Heart left ventricle (tissue), 16 donors: Measurements from ENCODE around the gene AGPAT3. TPM values are rescaled to one million over a fixed set of nuclear protein-coding genes. Genes with fewer than 3 reads are reported as not detected.
A peak's percentile ranks its signal among the peaks of the same experiment; 100 is the strongest.

Source experiments
- ATAC-seq, 4 donors: fragments of 200-7000 bp; cut with Tn5 transposase; one replicate each; pipeline ENCODE4 v1.9.1; 2020 to 2022; ENCODE audit warnings: moderate library complexity in 4 of 4, mild to moderate bottlenecking in 3 of 4, moderate number of reproducible peaks in 1 of 4
- DNase-seq, 5 donors: peaks; one replicate each; pipeline ENCODE4 v3.0.0-alpha.2; 2020
- H3K27ac ChIP-seq, 12 donors: fragments of 200-600 bp; sonication (generic) in 4 of 12; one replicate each; pipeline versions ENCODE4 v1.5.0 to v1.8.0; 2016 to 2022; ENCODE audit warnings: mild to moderate bottlenecking in 2 of 12
- H3K27me3 ChIP-seq, 9 donors: fragments of 200-600 bp; sonication (generic) in 2 of 9; one replicate each; pipeline versions ENCODE4 v1.5.1 to v1.8.0; 2016 to 2022; ENCODE audit warnings: mild to moderate bottlenecking in 3 of 9
- H3K36me3 ChIP-seq, 9 donors: fragments of 200-600 bp; sonication (generic) in 2 of 9; one replicate each; pipeline versions ENCODE4 v1.5.0 to v1.8.0; 2018 to 2022; ENCODE audit warnings: mild to moderate bottlenecking in 2 of 9
- H3K4me1 ChIP-seq, 12 donors: fragments of 200-600 bp; sonication (generic) in 4 of 12; one replicate each; pipeline versions ENCODE4 v1.5.0 to v1.8.0; 2016 to 2022; ENCODE audit warnings: mild to moderate bottlenecking in 3 of 12
- H3K4me3 ChIP-seq, 12 donors: fragments of 200-600 bp; sonication (generic) in 4 of 12; one replicate each; pipeline versions ENCODE4 v1.5.0 to v1.8.0; 2017 to 2022; ENCODE audit warnings: mild to moderate bottlenecking in 9 of 12, moderate library complexity in 4 of 12
- H3K9me3 ChIP-seq, 12 donors: fragments of 200-600 bp; sonication (generic) in 4 of 12; one replicate each; pipeline versions ENCODE4 v1.5.0 to v1.8.0; 2016 to 2022; ENCODE audit warnings: mild to moderate bottlenecking in 1 of 12
- CTCF ChIP-seq, 12 donors: fragments of 200-600 bp; sonication (generic) in 4 of 12; IDR thresholded peaks; one replicate each; pipeline versions ENCODE4 v1.5.0 to v1.8.0; 2018 to 2022; ENCODE audit warnings: antibody characterized with exemption in 12 of 12, mild to moderate bottlenecking in 5 of 12
- POLR2A ChIP-seq, 2 donors: fragments of 450-650 bp; IDR thresholded peaks; one replicate each; pipeline ENCODE4 v1.6.1; 2017; ENCODE audit warnings: antibody characterized with exemption in 2 of 2, mild to moderate bottlenecking in 2 of 2, moderate library complexity in 2 of 2
- WGBS, 4 donors: extraction: QIAGEN DNeasy Blood & Tissue Kit in 2 of 4; methylation state at CpG; one replicate each; pipeline versions ENCODE4 v1.1.5 to v1.1.7; 2013 to 2018; 5-methylcytosine and 5-hydroxymethylcytosine counted together
- intact Hi-C, 10 donors: fragments of 100-400 bp; cut with DNase I; formaldehyde crosslinking; loops; one replicate each; pipeline versions ENCODE4 v1.11.1 to v1.14.2; 2022
- polyA plus RNA-seq, 2 donors: library from polyadenylated mRNA; stranded (reverse); fragments of 200-250 nt; gene quantifications; one replicate each; pipeline ENCODE4 v1.2.3, GENCODE V29; 2013
- total RNA-seq, 9 donors: library from RNA; depleted of rRNA in 2 of 9; stranded (reverse); fragments of >200 nt in 2 of 9; fragmentation: NEBNext Ultra II Directional in 3 of 9; extraction: Animal tissue kit (Norgen Biotek cat#: 25700) in 3 of 9; gene quantifications; one replicate each; pipeline versions ENCODE4 v1.1.0 to v1.2.4, GENCODE V29; 2016 to 2023
- donor health status: ischemic (EF 13 %, LVEDD 7.1; RV severe dilation, severe dysfunction).
- donor health status: healthy with polysubstance abuse.
- donor health status: DM: no; HTN: yes; CAD: no.
- donor health status: DM: no; HTN: no; CAD: no.
- donor health status: ischemic (EF 25% LVEDD 6.9; RV normal size, moderate dysfunction).
- donor health status: ischemic (EF 25% LVEDD 5.7; RV mildly dilated, moderate dysfunction).
- donor health status: healthy.
- donor health status: DM: yes; HTN: yes; CAD: no.
- donor health status: ischemic (EF 35%, LVEDD 5.7; RV mildly dilated, moderate dysfunction).
- donor health status: nonischemic (EF 11% LVEDD 7.7; RV severe dilation, severe dysfunction).
- donor health status: DM: yes; HTN: yes; CAD: no.
- donor health status: PGD.
- donor health status: ischemic (EF 29% LVEDD 5.4; RV normal size, mild dysfunction).
- donor health status: nonischemic (EF 23%, LVEDD 6.1; RV moderate dilation, normal function).

AGPAT3 gene
- total and polyA plus RNA-seq, 11 donors: 26.6 to 86.0 (median 64.5) TPM

- Histone ChIP-seq H3K27ac (peak overlapping the region in 10 of 12 donors; percentile 29 to 95 (median 86)), H3K9me3 (no peaks in the 10 kb centered on the region), H3K4me1 (peaks cover 4 to 52% (median 25%) of the 10 kb centered on the region in 12 donors), H3K27me3 (no peaks in the 10 kb centered on the region), H3K36me3 (peaks cover 0 to 26% (median 0%) of the 10 kb centered on the region in 9 donors), H3K4me3 (no peak overlapping the region)
- ATAC-seq (no peak), DNase-seq (peak in 1 of 5 donors; percentile 14)
- TF ChIP-seq POLR2A (IDR thresholded peaks at IDR 0.05) (no peak), CTCF (IDR thresholded peaks at IDR 0.05) (no peak)
- 76 to 85% (median 80%) methylated on average over 14 to 18 of the region's 18 CpGs for WGBS, 4 donors
- intact Hi-C loops: loop anchor here in 1 of 10 donors (5.0 kb wide), 1 partner anchor 59 kb away; no protein-coding TSS in a partner anchor
Measured at GRCh38 chr21:43930848-43931375, 65.9 kb downstream of the AGPAT3 start.

DNA sequence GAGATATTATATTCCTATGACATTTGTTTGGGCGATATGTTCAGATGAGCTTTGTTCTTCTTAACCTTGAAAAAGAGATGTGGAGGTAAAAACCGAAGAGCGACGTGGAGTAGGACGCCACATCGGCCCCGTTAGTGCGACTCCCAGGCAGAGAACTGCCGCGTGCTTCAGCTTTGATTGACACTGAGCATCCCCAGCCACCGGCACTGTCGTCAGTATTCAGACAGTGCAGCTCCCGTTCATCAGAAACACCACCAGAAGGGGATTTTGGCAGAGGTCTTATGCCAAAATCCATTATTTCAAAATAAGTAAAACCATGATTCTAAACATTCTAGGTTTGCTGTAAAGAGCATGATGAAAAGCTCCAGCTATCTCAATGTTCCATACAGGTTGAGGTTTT lies 66.5 kb downstream of the AGPAT3 start:
- ATAC-seq: no peak

GRCh38 chr21:43932005-43932404 lies 67.0 kb downstream of the AGPAT3 start:
- WGBS, 4 donors: 92 to 95% (median 95%) methylated on average over 17 of the region's 17 CpGs
- peak in 2 of 5 donors; percentile 9 to 13 for DNase-seq

More for the DNA sequence above, 66.5 kb downstream of the AGPAT3 start:
- no peak overlapping the region for H3K4me3 ChIP-seq
- intact Hi-C loops: loop anchor here in 1 of 10 donors (5.0 kb wide), 1 partner anchor 59 kb away; no protein-coding TSS in a partner anchor
- WGBS, 4 donors: 80 to 87% (median 82%) methylated on average over 13 of the region's 13 CpGs
- H3K27me3 ChIP-seq: no peaks in the 10 kb centered on the region
- no peak for DNase-seq
- peaks cover 4 to 54% (median 28%) of the 10 kb centered on the region in 12 donors for H3K4me1 ChIP-seq
- no peaks in the 10 kb centered on the region for H3K9me3 ChIP-seq
- TF ChIP-seq CTCF (IDR thresholded peaks at IDR 0.05) (no peak), POLR2A (IDR thresholded peaks at IDR 0.05) (no peak)
- peaks cover 0 to 23% (median 0%) of the 10 kb centered on the region in 9 donors for H3K36me3 ChIP-seq
- peak overlapping the region in 2 of 12 donors; percentile 88 to 93 for H3K27ac ChIP-seq

More at GRCh38 chr21:43932005-43932404, 67.0 kb downstream of the AGPAT3 start:
- ATAC-seq: no peak
- Histone ChIP-seq H3K36me3 (peaks cover 0 to 23% (median 0%) of the 10 kb centered on the region in 9 donors), H3K4me3 (no peak overlapping the region), H3K4me1 (peaks cover 4 to 57% (median 32%) of the 10 kb centered on the region in 12 donors), H3K27me3 (no peaks in the 10 kb centered on the region), H3K9me3 (no peaks in the 10 kb centered on the region), H3K27ac (peak overlapping the region in 1 of 12 donors; percentile 28)
- no peak for TF ChIP-seq POLR2A (IDR thresholded peaks at IDR 0.05)
- no peak for TF ChIP-seq CTCF (IDR thresholded peaks at IDR 0.05)
- intact Hi-C loops: loop anchor here in 1 of 10 donors (5.0 kb wide), 1 partner anchor 60 kb away; no protein-coding TSS in a partner anchor
